Natural killer cell (primary cell): ENCODE results near the gene KCNK4. TPM values are rescaled to one million over a fixed set of nuclear protein-coding genes. Genes with fewer than 3 reads are reported as not detected.
A peak's percentile ranks its signal among the peaks of the same experiment; 100 is the strongest.

Source experiments
- ATAC-seq, 3 donors: fragments of 150-1000 bp in 2 of 3; fragments of 200-7000 bp in 1 of 3; cut with Tn5 transposase; 1 replicate in 1 of 3; 2 replicates in 2 of 3; pipeline ENCODE4 v1.10.0; 2021; ENCODE audit warnings: mild to moderate bottlenecking in 2 of 3, moderate library complexity in 2 of 3
- DNase-seq, 2 donors: peaks; one replicate each; pipeline versions ENCODE4 v3.0.0 to v3.0.0-alpha.2; 2013 to 2021; ENCODE audit warnings: mixed read lengths in 1 of 2
- H3K27ac ChIP-seq: one replicate; pipeline ENCODE4 v1.5.1; 2013; ENCODE audit warnings: mild to moderate bottlenecking, low read length
- H3K27me3 ChIP-seq: one replicate; pipeline ENCODE4 v1.6.1; 2013; ENCODE audit warnings: low read length; ENCODE audit not compliant: control insufficient read depth, insufficient read depth
- H3K36me3 ChIP-seq: one replicate; pipeline ENCODE4 v1.6.1; 2013; ENCODE audit warnings: low read length; ENCODE audit not compliant: control insufficient read depth, insufficient read depth
- H3K4me1 ChIP-seq: one replicate; pipeline ENCODE4 v1.6.1; 2013; ENCODE audit warnings: low read length; ENCODE audit not compliant: control insufficient read depth, insufficient read depth
- H3K4me3 ChIP-seq: one replicate; pipeline ENCODE4 v1.5.1; 2013; ENCODE audit warnings: low read length
- H3K9me3 ChIP-seq: one replicate; pipeline ENCODE4 v1.6.1; 2013; ENCODE audit warnings: low read length; ENCODE audit not compliant: control insufficient read depth, insufficient read depth
- H3K27ac Mint-ChIP-seq, 2 donors: one replicate each; pipeline ENCODE4 v1.8.0; 2022; ENCODE audit warnings: mild to moderate bottlenecking in 2 of 2, mixed read lengths in 2 of 2, moderate library complexity in 1 of 2
- H3K27me3 Mint-ChIP-seq, 2 donors: one replicate each; pipeline ENCODE4 v1.8.0; 2022; ENCODE audit warnings: low read depth in 2 of 2, mixed read lengths in 2 of 2
- H3K36me3 Mint-ChIP-seq: one replicate; pipeline ENCODE4 v1.8.0; 2022; ENCODE audit warnings: mixed read lengths
- H3K4me1 Mint-ChIP-seq, 2 donors: one replicate each; pipeline ENCODE4 v1.8.0; 2022; ENCODE audit warnings: mixed read lengths in 2 of 2
- H3K4me3 Mint-ChIP-seq: one replicate; pipeline ENCODE4 v1.8.0; 2022; ENCODE audit warnings: mild to moderate bottlenecking, moderate library complexity, mixed read lengths
- H3K9me3 Mint-ChIP-seq, 2 donors: one replicate each; pipeline ENCODE4 v1.8.0; 2022; ENCODE audit warnings: mixed read lengths in 2 of 2
- CTCF ChIP-seq: fragments of 200-600 bp; IDR thresholded peaks from one replicate; pipeline ENCODE4 v1.8.0; 2022; ENCODE audit warnings: antibody characterized with exemption
- WGBS: methylation state at CpG from one replicate; pipeline ENCODE4 v1.1.7; 2013; ENCODE audit warnings: missing lambda C conversion rate; ENCODE audit not compliant: insufficient coverage; 5-methylcytosine and 5-hydroxymethylcytosine counted together
- intact Hi-C: fragments of 100-400 bp; cut with micrococcal nuclease; formaldehyde crosslinking; loops from one replicate; pipeline ENCODE4 v1.14.2; 2022
- total RNA-seq, 4 donors: library from RNA; stranded (reverse); fragments of 120-200 nt in 1 of 4; gene quantifications; one replicate each; pipeline versions ENCODE4 v1.2.3 to v1.2.4, GENCODE V29; 2013 to 2022

KCNK4 gene
- total RNA-seq, 3 donors from 2014 or later (not counting 1 experiment from before 2014, with no cell fraction given): 0.30 to 0.86 TPM; not detected in 1

GRCh38 chr11:64342869-64343745 is 52.0 kb downstream of the KCNK4 start:
- Histone ChIP-seq H3K36me3 (peaks cover 49% of the 10 kb centered on the region), H3K27ac (no peak overlapping the region)

GRCh38 chr11:64343767-64344559 is 52.9 kb downstream of the KCNK4 start:
- H3K4me3 Mint-ChIP-seq: no peak overlapping the region
- H3K4me1 Mint-ChIP-seq: peaks cover 26 to 59% of the 10 kb centered on the region in 2 donors
- Histone ChIP-seq H3K27ac (no peak overlapping the region), H3K4me3 (no peak overlapping the region), H3K27me3 (no peaks in the 10 kb centered on the region), H3K36me3 (peaks cover 49% of the 10 kb centered on the region), H3K9me3 (no peaks in the 10 kb centered on the region), H3K4me1 (peaks cover 45% of the 10 kb centered on the region)
- ATAC-seq (no peak), DNase-seq (peak in 1 of 2 donors; percentile 29)
- H3K27ac Mint-ChIP-seq: no peak overlapping the region
- no peaks in the 10 kb centered on the region for H3K36me3 Mint-ChIP-seq
- no peaks in the 10 kb centered on the region for H3K9me3 Mint-ChIP-seq
- no peak for TF ChIP-seq CTCF
- intact Hi-C loops: loop anchor here (5.0 kb wide), 2 partner anchors 37 to 137 kb away; partner anchors contain the start of genes ESRRA and FERMT3
- no peaks in the 10 kb centered on the region for H3K27me3 Mint-ChIP-seq
- WGBS: 95% methylated on average over 18 of the region's 18 CpGs

More at GRCh38 chr11:64342869-64343745, 52.0 kb downstream of the KCNK4 start:
- intact Hi-C loops: loop anchor here (5.0 kb wide), 2 partner anchors 36 to 136 kb away; partner anchors contain the start of genes ESRRA and FERMT3
- ATAC-seq (peak in 1 of 3 donors; percentile 2), DNase-seq (peak in 1 of 2 donors; percentile 14)
- H3K4me3 ChIP-seq: no peak overlapping the region
- no peak for TF ChIP-seq CTCF
- H3K27me3 ChIP-seq: no peaks in the 10 kb centered on the region
- WGBS: 84% methylated on average over 28 of the region's 29 CpGs
- Mint-ChIP-seq H3K4me1 (peaks cover 28 to 63% of the 10 kb centered on the region in 2 donors), H3K9me3 (no peaks in the 10 kb centered on the region), H3K4me3 (no peak overlapping the region), H3K36me3 (no peaks in the 10 kb centered on the region), H3K27me3 (no peaks in the 10 kb centered on the region), H3K27ac (peak overlapping the region in 1 of 2 donors; percentile 98)
- H3K9me3 ChIP-seq: no peaks in the 10 kb centered on the region
- H3K4me1 ChIP-seq: peaks cover 48% of the 10 kb centered on the region

- DNase-seq: no peak
- Histone ChIP-seq H3K4me3 (no peak overlapping the region), H3K4me1 (peaks cover 37% of the 10 kb centered on the region), H3K36me3 (peaks cover 52% of the 10 kb centered on the region), H3K27ac (no peak overlapping the region), H3K27me3 (no peaks in the 10 kb centered on the region), H3K9me3 (no peaks in the 10 kb centered on the region)
- Mint-ChIP-seq H3K9me3 (no peaks in the 10 kb centered on the region), H3K4me3 (no peak overlapping the region), H3K36me3 (no peaks in the 10 kb centered on the region), H3K27me3 (no peaks in the 10 kb centered on the region), H3K4me1 (peaks cover 18 to 50% of the 10 kb centered on the region in 2 donors), H3K27ac (no peak overlapping the region)
- no peak for ATAC-seq
- TF ChIP-seq CTCF: no peak
- 97% methylated on average over 28 of the region's 28 CpGs for WGBS
- intact Hi-C loops: loop anchor here (5.0 kb wide), 2 partner anchors 37 to 137 kb away; partner anchors contain the start of genes ESRRA and FERMT3
These were observed 53.7 kb downstream of the KCNK4 start for GRCh38 chr11:64344787-64345186.
